T-helper 22 cell (primary cell): Measurements from ENCODE around the gene GALNT17.

Source experiments
- DNase-seq: peaks from one replicate; pipeline ENCODE4 v3.0.0-alpha.2; 2020; ENCODE audit warnings: low read depth

GALNT17 gene

GRCh38 chr7:71402684-71403083 lies 270.7 kb downstream of the GALNT17 start:
- no peak for DNase-seq

GRCh38 chr7:71403202-71403946 lies 271.4 kb downstream of the GALNT17 start:
- DNase-seq, result no peak

- no peak for DNase-seq
Observed at GRCh38 chr7:71404726-71405345, 272.9 kb downstream of the GALNT17 start.

GRCh38 chr7:71408271-71408670 lies 276.3 kb downstream of the GALNT17 start:
- DNase-seq, result no peak

GRCh38 chr7:71409550-71410157 lies 277.7 kb downstream of the GALNT17 start:
- DNase-seq, result no peak

- no peak for DNase-seq
Observed at GRCh38 chr7:71411475-71411874, 279.5 kb downstream of the GALNT17 start.

GRCh38 chr7:71414490-71414889 lies 282.5 kb downstream of the GALNT17 start:
- no peak for DNase-seq

- no peak for DNase-seq
Observed at GRCh38 chr7:71419546-71420337, 287.8 kb downstream of the GALNT17 start.

- DNase-seq, result no peak
Observed at GRCh38 chr7:71422104-71422503, 290.2 kb downstream of the GALNT17 start.

GRCh38 chr7:71424166-71425035 lies 292.5 kb downstream of the GALNT17 start:
- DNase-seq, result no peak

- DNase-seq, result no peak
Observed at GRCh38 chr7:71429083-71429482, 297.1 kb downstream of the GALNT17 start.

- DNase-seq, result no peak
Observed at GRCh38 chr7:71430246-71430645, 298.3 kb downstream of the GALNT17 start.

GRCh38 chr7:71439321-71439720 lies 307.4 kb downstream of the GALNT17 start:
- DNase-seq, result no peak

- DNase-seq, result no peak
Observed at GRCh38 chr7:71442492-71443190, 310.7 kb downstream of the GALNT17 start.

- no peak for DNase-seq
Observed at GRCh38 chr7:71443191-71443530, 311.2 kb downstream of the GALNT17 start.

GRCh38 chr7:71444130-71444529 lies 312.2 kb downstream of the GALNT17 start:
- DNase-seq, result no peak

GRCh38 chr7:71453630-71454029 lies 321.7 kb downstream of the GALNT17 start:
- no peak for DNase-seq

- DNase-seq, result no peak
Observed at GRCh38 chr7:71454981-71455380, 323.0 kb downstream of the GALNT17 start.

GRCh38 chr7:71457021-71457420 lies 325.1 kb downstream of the GALNT17 start:
- DNase-seq, result no peak

- no peak for DNase-seq
Observed at GRCh38 chr7:71457846-71458590, 326.1 kb downstream of the GALNT17 start.
